ENCODE measurements around the gene BTG2.

BTG2 gene

GRCh38 chr1:203325418-203326091, 20.2 kb downstream of the BTG2 start:
- Histone ChIP-seq H3K36me3 (ENCODE audit: insufficient read depth, low read length) (no peaks in the 10 kb centered on the region), H3K4me1 (ENCODE audit: insufficient read depth, low read length, severe bottlenecking) (peaks cover 98% of the 10 kb centered on the region), H3K4me3 (ENCODE audit: low read depth, low read length, poor library complexity, severe bottlenecking) (peak overlapping the region; percentile 65), H3K9ac (ENCODE audit: low read length) (peak overlapping the region; percentile 90), H3K9me2 (ENCODE audit: low read depth, low read length) (no peaks in the 10 kb centered on the region), H4K20me1 (ENCODE audit: insufficient read depth, low read length) (no peaks in the 10 kb centered on the region), H3K9me3 (ENCODE audit: low read length) (no peaks in the 10 kb centered on the region), H3K4me2 (ENCODE audit: low read length) (peak overlapping the region; percentile 83), H3K79me2 (ENCODE audit: insufficient read depth, low read length) (no peaks in the 10 kb centered on the region), H3K27ac (ENCODE audit: low read depth, low read length, poor library complexity, severe bottlenecking) (peak overlapping the region; percentile 98), H3K27me3 (ENCODE audit: insufficient read depth, low read length) (no peaks in the 10 kb centered on the region), H3F3A (ENCODE audit: insufficient read depth, low read length) (peaks cover 17% of the 10 kb centered on the region), H2AFZ (ENCODE audit: low read length) (no peak overlapping the region)
- TF ChIP-seq EZH2 (IDR thresholded peaks at IDR 0.05; ENCODE audit: borderline replicate concordance, low read length) = no peak
- no peak for TF ChIP-seq CTCF (IDR thresholded peaks at IDR 0.05; ENCODE audit: low read length)

DNA sequence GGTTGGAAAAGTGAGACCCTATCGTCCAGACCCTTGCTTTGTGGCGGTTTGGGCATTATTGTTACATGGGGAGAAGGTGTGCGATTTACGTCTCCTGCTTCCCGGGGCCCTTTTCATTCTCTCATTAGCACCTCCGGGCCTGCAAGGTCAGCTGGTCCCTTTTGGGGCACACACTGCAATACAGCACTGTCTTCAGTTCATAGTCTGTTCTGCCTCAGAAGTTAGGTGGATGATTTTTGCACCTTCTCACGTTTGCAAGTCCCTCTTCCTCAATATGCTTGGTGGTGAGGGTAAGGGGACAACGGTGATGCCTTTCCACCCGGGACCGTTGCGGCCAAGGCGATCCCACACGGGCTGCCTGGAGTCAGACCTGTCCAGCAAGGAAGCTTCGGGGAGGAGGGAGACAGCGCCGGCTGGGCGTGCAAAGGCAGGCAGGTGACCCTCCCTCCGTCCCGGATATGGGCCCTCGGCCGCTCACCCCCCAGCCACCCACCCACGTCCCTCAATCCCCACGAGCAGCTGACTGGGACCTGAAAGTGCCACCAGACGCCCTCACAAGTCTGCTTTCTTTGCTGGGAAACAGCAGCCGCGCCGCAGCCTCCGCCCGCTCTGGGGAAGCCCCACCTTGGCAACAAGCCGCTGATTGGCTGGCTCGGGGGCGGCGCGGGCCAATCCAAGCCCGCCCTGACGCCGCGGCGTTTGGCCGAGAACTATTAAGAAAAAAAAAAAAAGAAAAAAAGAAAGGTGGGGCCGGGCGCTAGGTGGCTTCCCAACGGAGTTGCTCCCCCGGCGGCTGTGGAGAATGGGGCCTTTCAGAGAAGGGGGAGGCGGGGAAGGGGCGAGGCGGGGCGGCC, 21.7 kb downstream of the BTG2 start:
- peak overlapping the region; percentile 90 for H3K9ac ChIP-seq (ENCODE audit: low read length)
- no peaks in the 10 kb centered on the region for H3K79me2 ChIP-seq (ENCODE audit: insufficient read depth, low read length)
- no peak overlapping the region for H2AFZ ChIP-seq (ENCODE audit: low read length)
- H3K4me3 ChIP-seq (ENCODE audit: low read depth, low read length, poor library complexity, severe bottlenecking) = peak overlapping the region; percentile 65
- H4K20me1 ChIP-seq (ENCODE audit: insufficient read depth, low read length) = no peaks in the 10 kb centered on the region
- peak overlapping the region; percentile 83 for H3K4me2 ChIP-seq (ENCODE audit: low read length)
- H3K27me3 ChIP-seq (ENCODE audit: insufficient read depth, low read length) = no peaks in the 10 kb centered on the region
- H3K36me3 ChIP-seq (ENCODE audit: insufficient read depth, low read length) = no peaks in the 10 kb centered on the region
- H3F3A ChIP-seq (ENCODE audit: insufficient read depth, low read length) = peaks cover 16% of the 10 kb centered on the region
- H3K4me1 ChIP-seq (ENCODE audit: insufficient read depth, low read length, severe bottlenecking) = peaks cover 96% of the 10 kb centered on the region
- no peaks in the 10 kb centered on the region for H3K9me2 ChIP-seq (ENCODE audit: low read depth, low read length)
- TF ChIP-seq EZH2 (IDR thresholded peaks at IDR 0.05; ENCODE audit: borderline replicate concordance, low read length) = no peak
- no peak for TF ChIP-seq CTCF (IDR thresholded peaks at IDR 0.05; ENCODE audit: low read length)
- no peaks in the 10 kb centered on the region for H3K9me3 ChIP-seq (ENCODE audit: low read length)
- peak overlapping the region; percentile 98 for H3K27ac ChIP-seq (ENCODE audit: low read depth, low read length, poor library complexity, severe bottlenecking)

GRCh38 chr1:203327684-203328457, 22.6 kb downstream of the BTG2 start:
- peak overlapping the region; percentile 98 for H3K27ac ChIP-seq (ENCODE audit: low read depth, low read length, poor library complexity, severe bottlenecking)
- H2AFZ ChIP-seq (ENCODE audit: low read length) = no peak overlapping the region
- TF ChIP-seq CTCF (IDR thresholded peaks at IDR 0.05; ENCODE audit: low read length) (peak; percentile 61), EZH2 (IDR thresholded peaks at IDR 0.05; ENCODE audit: borderline replicate concordance, low read length) (no peak)
- H3K4me2 ChIP-seq (ENCODE audit: low read length) = peak overlapping the region; percentile 61
- peak overlapping the region; percentile 51 for H3K4me3 ChIP-seq (ENCODE audit: low read depth, low read length, poor library complexity, severe bottlenecking)
- peaks cover 16% of the 10 kb centered on the region for H3F3A ChIP-seq (ENCODE audit: insufficient read depth, low read length)
- peak overlapping the region; percentile 70 for H3K9ac ChIP-seq (ENCODE audit: low read length)
- H4K20me1 ChIP-seq (ENCODE audit: insufficient read depth, low read length) = no peaks in the 10 kb centered on the region
- H3K9me3 ChIP-seq (ENCODE audit: low read length) = no peaks in the 10 kb centered on the region
- no peaks in the 10 kb centered on the region for H3K79me2 ChIP-seq (ENCODE audit: insufficient read depth, low read length)
- H3K36me3 ChIP-seq (ENCODE audit: insufficient read depth, low read length) = no peaks in the 10 kb centered on the region
- no peaks in the 10 kb centered on the region for H3K9me2 ChIP-seq (ENCODE audit: low read depth, low read length)
- peaks cover 92% of the 10 kb centered on the region for H3K4me1 ChIP-seq (ENCODE audit: insufficient read depth, low read length, severe bottlenecking)
- H3K27me3 ChIP-seq (ENCODE audit: insufficient read depth, low read length) = no peaks in the 10 kb centered on the region
